ENCODE data around the gene IGSF21.

DNA sequence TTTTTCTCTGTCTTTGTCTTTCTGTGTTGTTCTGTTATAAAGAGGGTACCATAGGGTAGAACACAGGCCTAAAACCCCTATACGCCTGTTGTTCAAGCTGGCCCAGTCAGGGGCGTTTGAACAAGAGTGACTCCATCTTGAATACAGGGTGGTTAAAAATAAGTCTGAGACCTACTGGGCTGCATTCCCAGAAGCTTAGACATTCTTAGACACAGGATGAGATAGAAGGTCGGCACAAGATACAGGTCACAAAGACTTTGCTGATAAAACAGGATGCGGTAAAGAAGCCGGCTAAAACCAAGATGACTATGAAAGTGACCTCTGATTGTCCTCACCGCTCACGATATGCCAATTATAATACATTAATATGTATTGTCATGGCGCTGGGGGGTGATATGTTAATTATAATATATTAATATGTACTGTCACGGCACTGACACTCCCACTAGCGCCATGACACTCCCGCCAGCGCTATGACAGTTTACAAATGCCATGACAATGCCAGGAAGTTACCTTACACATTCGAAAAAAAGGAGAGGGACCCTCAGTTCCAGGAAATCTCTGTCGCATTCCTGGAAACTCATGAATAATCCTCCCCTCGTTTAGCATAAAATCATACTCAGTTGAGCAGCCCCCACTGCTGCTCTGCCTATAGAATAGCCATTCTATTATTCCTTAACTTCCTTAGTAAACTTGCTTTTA is 314.6 kb downstream of the IGSF21 start:
- TF ChIP-seq CTCF (IDR thresholded peaks at IDR 0.05; ENCODE audit: low read length) (no peak), EZH2 (IDR thresholded peaks at IDR 0.05; ENCODE audit: borderline replicate concordance, low read length) (no peak)

Data from OCI-LY1 (cell line).